Hematopoietic multipotent progenitor cell treated with erythropoietin and hydrocortisone succinate and interleukin-3 and kit ligand, for 6 days (in vitro differentiated cells): Measurements from ENCODE around the gene ANKRD30A.
"Not testable (repeated sequence)": the region's sequence is repeated elsewhere in the genome, so short reads cannot be mapped to it uniquely, and the experiment has no call there.

Experiments used
- DNase-seq: peaks from one replicate; pipeline ENCODE4 v3.0.0-alpha.2; 2015

Gene ANKRD30A

DNA sequence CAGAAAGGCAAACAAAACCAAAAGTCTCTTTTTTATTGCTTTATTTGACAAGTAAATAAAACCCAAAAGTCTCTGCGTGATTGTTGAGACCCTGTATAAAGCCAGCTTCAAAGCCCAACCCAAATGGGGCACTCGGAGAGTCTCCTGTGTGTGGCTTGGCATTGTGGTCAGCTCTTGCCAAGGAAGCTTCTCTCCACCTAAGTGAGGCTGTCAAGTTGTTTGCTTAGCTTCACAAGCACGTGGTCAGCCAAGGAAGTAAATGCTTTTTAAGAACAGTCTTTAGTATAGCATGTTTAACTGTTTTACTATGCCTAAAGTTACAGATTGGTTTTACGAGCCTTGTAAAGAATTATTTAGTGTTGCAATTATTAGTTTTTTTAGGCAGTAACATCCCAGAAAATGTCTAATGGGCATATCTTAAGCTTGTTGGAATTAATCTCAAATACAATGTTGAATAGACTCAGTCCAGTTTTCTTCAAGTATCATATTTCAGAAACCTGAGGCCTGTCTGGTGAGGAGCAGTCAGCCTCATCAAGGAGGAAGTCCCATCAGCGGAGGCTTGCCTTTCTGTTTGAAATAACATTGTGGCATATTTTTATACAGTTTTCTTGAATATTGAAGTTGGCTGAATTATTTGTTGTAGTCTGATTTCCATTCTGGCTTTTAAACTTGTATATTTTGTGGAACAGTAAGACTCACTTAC, 144.3 kb downstream of the ANKRD30A start:
- DNase-seq: no peak

DNA sequence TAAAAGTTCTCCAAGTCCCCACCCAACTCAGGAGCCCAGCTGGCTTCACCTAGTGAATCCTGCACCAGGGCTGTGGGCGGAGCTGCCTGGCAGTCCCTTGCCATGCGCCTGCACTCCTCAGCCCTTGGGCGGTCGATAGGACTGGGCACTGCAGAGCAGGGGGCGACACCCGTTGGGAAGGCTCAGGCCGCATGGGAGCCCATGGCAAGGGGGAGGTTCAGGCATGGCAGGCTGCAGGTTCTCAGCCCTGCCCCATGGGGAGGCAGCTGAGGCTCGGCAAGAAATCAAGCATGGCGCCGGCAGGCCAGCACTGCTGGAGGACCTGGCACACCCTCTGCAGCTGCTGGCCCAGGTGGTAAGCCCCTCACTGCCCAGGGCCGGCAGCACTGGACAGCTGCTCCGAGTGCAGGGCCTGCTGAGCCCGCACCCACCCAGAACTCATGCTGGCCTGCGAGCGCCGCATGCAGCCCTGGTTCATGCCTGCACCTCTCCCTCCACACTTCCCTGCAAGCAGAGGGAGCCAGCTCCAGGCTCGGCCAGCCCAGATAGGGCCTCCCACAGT, 149.9 kb downstream of the ANKRD30A start:
- no peak for DNase-seq

DNA sequence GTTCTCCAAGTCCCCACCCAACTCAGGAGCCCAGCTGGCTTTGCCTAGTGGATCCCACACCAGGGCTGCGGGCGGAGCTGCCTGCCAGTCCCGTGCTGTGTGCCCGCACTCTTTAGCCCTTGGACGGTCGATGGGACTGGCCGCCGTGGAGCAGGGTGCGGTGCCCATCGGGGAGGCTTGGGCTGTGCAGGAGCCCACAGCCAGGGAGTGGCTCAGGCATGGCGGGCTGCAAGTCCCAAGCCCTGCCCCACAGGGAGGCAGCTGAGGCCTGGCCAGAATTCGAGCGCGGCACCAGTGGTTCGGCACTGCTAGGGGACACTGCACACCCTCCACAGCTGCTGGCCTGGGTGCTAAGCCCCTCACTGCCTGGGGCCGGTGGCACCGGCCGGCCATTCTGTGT, 159.7 kb downstream of the ANKRD30A start:
- DNase-seq: no peak

DNA sequence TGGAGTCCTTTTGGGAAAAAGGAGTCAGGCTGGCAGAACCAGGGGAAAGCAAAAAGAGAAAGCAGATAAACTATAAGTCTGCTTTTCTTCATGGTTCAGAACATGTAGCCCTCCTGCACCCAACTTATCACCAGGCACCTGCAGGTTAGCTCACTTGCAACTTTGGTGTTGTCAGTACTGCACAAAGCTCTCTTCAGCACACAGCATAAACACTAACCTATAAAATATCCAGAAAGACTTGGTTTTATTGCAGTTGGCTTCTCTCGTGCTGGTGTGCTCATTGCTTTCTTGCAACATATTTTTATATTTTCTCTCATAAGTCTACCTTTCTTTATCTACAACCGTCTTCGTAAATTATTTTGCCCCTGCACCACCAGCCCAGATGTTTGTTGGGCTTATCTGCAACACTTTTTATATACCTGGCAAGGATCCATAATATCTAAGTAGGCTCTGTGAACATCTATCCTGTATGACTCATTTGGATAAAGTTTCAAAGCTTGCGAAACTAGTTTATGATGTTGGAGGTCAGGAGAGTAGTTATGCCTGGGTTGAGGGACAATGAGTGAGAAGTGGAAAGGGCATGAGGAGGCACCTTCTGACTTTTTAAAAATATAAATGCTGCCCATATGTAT, 164.6 kb downstream of the ANKRD30A start:
- DNase-seq: no peak

DNA sequence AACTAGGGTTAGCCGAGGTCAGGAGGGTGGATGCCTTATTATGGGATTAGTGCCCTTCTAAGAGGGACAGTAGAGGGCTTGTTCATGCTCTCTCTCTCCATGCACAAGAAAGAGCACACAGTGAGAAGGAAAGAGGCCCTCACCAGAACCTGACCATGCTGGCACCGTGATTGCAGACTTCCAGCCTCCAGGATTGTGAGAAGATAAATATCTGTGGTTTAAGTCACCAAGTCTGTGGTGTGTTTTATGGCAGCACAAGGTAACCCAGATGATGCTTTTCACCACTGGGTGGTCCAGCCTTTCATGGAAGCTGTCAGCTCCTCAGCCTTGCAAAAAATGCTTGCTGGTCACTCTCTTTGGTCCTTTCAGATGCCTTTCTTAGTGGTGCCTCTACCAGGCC, 175.9 kb downstream of the ANKRD30A start:
- no peak for DNase-seq

DNA sequence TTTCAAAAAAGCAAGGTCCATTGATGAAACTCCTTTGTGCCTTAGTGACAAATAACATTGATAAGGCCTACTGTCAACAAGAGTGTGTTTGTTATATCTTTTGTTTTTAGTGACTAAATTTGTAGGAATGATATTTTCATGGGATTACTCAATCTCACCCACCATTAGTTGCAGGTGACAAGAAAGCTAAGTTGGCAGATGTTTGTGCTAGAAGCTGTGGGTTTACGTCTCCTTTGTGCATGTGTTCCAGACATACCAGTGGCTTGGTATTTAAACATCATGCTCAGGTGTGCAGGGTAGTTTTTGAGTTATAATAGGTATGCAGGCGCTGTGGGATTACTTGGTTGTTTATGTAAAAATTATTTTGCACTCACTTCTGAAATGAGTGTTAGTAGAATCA, 178.6 kb downstream of the ANKRD30A start:
- no peak for DNase-seq

DNA sequence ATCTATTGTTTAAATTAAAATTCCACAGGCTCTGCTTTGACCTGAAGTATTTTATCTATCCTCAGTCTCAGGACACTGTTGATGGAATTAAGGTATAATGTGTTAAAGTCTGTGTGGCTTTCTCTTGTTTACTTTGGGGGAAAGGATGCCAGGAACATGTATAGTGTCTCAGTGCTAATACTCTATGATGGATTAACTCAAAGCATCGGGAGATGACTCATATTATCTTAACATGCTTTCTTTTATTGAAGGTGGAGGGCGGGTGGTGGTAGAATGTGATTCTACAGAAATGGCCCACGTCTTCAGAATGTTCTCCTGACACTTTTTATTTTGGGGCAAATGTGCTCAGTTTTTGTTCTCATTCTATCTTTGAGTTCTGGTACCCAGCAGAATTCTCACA, 189.0 kb downstream of the ANKRD30A start:
- no peak for DNase-seq

DNA sequence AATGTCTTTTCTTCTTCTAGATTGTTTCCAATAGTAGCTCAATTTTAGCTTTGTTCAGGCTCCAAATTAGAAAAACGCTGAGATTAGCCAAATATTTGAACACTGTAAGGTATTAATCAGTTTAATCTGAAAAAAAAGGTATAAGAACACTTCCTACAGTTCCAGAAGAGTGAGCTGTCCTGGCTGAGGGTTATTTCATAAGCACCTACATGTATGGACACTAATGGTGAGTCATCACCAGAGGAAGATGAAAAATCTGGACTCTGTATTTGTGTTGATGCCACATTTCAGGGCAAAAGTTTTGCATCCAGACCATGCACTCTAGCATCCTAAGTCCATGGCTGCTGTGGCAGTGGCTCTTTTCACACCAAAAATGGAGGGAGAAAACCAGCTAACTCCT, 189.5 kb downstream of the ANKRD30A start:
- no peak for DNase-seq

DNA sequence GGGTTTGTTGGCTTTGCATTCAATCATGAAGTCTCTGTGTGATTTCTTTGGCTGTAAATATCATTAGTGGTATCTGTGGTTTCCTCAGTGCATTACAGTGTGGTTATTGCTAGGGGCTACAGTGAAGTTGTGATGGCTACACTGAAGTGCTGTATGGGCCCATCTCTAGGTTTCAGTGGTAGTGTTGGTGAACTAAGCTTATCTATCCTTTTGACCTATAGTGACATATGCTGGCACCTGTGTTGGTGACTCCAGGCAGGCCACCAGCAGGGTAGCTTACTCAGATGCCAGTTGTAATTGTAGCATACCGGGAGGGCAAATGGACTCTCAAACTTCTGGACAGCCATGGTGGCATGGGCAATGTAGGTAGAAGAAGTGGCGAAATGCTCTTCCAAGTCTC, 219.0 kb downstream of the ANKRD30A start:
- no peak for DNase-seq

DNA sequence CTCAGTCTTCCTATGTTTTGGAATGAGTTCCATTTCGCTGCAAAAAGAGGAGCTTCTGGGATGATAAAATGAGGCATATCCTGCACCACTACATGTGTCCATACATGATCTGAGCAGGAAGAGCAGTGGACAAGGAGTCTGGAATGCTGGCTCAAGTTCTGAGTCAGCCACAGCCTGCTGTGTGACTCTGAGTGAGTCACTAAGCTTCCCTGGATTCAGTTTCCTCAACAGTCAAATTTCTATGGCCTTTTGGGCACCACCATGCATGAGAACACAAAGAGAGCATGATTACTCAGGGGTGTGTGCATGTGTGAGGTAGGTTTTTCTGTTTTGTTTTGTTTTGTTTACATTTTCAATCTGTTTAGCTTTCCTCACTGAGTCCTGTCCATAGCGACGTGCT, 254.6 kb downstream of the ANKRD30A start:
- no peak for DNase-seq

DNA sequence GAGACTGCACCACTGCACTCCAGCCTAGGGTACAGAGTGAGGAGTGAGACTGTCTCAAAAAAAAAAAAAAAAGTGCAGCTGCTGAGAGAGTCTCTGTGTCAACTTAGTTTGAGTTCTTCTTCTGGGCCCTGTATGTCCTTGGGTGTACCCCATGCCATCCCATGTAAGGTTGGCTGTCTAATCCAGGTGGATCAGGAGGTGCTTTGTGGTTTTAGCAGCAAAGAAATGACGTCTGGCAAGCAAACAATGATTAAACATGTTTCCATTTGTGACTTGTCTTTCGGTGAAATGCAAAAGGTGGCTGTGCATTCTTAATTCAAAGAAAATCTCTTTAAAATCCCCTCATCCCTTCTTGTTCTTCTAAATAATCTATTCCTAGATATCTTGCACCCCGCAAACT, 255.9 kb downstream of the ANKRD30A start:
- no peak for DNase-seq

DNA sequence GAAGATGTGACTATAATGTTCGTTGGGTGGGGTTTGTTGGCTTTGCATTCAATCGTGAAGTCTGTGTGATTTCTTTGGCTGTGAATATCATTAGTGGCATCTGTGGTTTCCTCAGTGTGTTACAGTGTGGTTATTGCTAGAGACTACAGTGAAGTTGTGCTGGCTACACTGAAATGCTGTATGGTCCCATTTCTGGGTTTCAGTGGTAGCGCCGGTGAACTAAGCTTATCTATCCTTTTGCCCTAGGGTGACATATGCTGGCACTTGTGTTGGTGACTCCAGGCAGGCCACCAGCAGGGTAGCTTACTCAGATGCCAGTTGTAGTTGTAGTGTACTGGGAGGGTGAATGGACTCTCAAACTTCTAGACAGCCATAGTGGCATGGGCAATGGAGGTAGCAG, 259.5 kb downstream of the ANKRD30A start:
- no peak for DNase-seq

DNA sequence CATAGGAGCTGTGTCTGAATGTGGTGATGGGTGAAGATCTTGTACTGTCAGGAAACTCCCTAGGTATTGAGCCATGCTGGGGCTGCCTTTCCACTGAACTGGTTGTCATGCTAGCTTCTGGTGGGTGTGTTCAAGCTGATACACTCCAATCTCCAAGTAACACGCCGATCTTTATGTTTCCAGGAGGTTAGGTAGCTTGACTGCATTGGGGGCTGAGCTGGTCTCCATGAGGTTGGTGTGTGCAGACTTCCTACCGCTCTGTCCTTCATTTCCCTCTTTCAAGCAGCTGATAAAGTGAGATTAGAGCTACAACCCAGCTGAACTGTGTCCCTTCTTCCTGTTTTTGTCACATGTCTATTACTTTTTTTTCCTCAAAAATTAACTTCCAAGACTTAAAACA, 265.5 kb downstream of the ANKRD30A start:
- no peak for DNase-seq

DNA sequence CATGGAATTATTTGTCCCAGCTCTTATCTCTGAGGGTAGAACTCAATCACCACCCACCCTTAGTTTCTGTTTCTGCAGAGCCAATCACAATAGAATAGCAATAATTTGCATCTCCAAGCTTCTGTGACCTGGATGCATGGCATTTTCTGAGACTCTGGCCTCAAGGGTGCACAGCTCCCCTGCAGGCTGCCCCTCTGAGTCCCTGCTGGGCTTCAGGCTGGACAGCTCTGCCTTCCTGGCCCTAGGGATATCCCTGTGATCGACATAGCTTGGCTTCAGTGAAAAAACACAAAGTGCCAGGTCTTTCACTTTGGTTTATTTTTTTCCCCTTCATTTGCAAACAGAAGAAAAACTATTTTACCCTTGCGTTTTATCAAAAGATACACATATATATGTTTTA, 275.4 kb downstream of the ANKRD30A start:
- not testable (repeated sequence) for DNase-seq

DNA sequence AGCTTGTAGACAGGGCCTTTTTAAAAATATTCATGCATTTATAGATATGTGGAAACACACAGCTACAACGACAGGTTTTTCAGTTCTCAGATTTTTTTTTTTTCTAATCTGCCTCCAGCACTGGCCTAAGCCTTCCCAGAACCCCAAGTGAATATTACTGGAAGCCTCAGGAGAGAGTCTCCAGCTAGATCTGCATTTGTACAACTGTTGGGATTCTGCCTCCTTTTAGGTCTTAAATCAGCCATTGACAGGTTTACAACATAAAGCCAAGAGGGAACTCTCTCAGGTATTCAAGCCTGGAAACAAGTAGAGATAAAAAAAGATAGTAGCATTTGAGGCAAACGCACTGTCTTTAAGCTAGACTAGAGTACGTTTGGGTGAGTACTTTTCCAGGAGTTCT, 275.8 kb downstream of the ANKRD30A start:
- no peak for DNase-seq

DNA sequence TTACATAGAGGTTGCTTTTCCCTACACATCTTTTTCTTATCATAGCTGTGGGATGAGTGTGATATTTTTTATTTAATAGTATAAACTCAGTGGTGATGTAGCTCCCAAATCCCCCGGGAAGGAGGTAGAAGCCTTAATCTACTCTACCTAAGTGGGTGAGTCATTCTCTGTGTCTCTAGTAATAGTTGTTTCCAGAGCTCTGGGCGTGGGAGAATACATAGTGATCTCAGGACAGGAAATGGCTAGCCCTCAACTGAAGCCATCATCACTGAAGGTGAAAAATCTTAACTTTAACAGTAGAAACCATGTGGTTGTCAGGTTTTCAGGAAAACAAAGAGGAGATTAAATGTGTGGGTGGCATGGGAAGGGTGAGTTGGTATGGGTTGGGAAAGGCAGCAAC, 278.4 kb downstream of the ANKRD30A start:
- no peak for DNase-seq
